ENCODE measurements around the gene PPP3CA. TPM values are rescaled to one million over a fixed set of nuclear protein-coding genes. Genes with fewer than 3 reads are reported as not detected.
"Not testable (repeated sequence)": the region's sequence is repeated elsewhere in the genome, so short reads cannot be mapped to it uniquely, and the experiment has no call there.

The PPP3CA gene
- total RNA-seq, 1 donor from 2014 or later: 78.8 TPM

- intact Hi-C loops (cut with micrococcal nuclease): no loop called here
- Mint-ChIP-seq H3K9me3 (peaks cover 2% of the 10 kb centered on the region), H3K4me3 (no peak overlapping the region), H3K27ac (no peak overlapping the region), H3K27me3 (no peaks in the 10 kb centered on the region), H3K4me1 (peaks cover 9% of the 10 kb centered on the region), H3K36me3 (ENCODE audit: low read depth) (no peaks in the 10 kb centered on the region)
- ATAC-seq (ENCODE audit: low read depth) (no peak), DNase-seq (no peak)
- POLR2A ChIA-PET: interaction anchor here (0.6 kb wide), 1 partner anchor 639 kb away, joined by 4 read pairs; no protein-coding TSS in a partner anchor
- CTCF ChIA-PET: no interaction called here
- TF ChIP-seq CTCF (IDR thresholded peaks at IDR 0.05): no peak
Observed at GRCh38 chr4:101009471-101009870, 337.9 kb downstream of the PPP3CA start.

GRCh38 chr4:101008503-101008902 lies 338.8 kb downstream of the PPP3CA start:
- no peaks in the 10 kb centered on the region for H3K27me3 Mint-ChIP-seq
- ATAC-seq (ENCODE audit: low read depth) (no peak), DNase-seq (no peak)
- POLR2A ChIA-PET: no interaction called here
- intact Hi-C loops (cut with micrococcal nuclease): no loop called here
- H3K36me3 Mint-ChIP-seq (ENCODE audit: low read depth): no peaks in the 10 kb centered on the region
- no peak for TF ChIP-seq CTCF (IDR thresholded peaks at IDR 0.05)
- CTCF ChIA-PET: no interaction called here
- peaks cover 7% of the 10 kb centered on the region for H3K4me1 Mint-ChIP-seq
- no peak overlapping the region for H3K4me3 Mint-ChIP-seq
- peaks cover 2% of the 10 kb centered on the region for H3K9me3 Mint-ChIP-seq
- H3K27ac Mint-ChIP-seq: no peak overlapping the region

- DNase-seq: no peak
- H3K9me3 Mint-ChIP-seq: peaks cover 4% of the 10 kb centered on the region
- no peaks in the 10 kb centered on the region for H3K36me3 Mint-ChIP-seq (ENCODE audit: low read depth)
- intact Hi-C loops (cut with micrococcal nuclease): no loop called here
- POLR2A ChIA-PET: interaction anchor here (0.5 kb wide), 1 partner anchor 10 kb away, joined by 4 read pairs; no protein-coding TSS in a partner anchor
- H3K4me1 Mint-ChIP-seq: peaks cover 6% of the 10 kb centered on the region
- TF ChIP-seq CTCF (IDR thresholded peaks at IDR 0.05): no peak
- no peak overlapping the region for H3K4me3 Mint-ChIP-seq
- no peak for ATAC-seq (ENCODE audit: low read depth)
- CTCF ChIA-PET: no interaction called here
- H3K27ac Mint-ChIP-seq: no peak overlapping the region
- H3K27me3 Mint-ChIP-seq: no peaks in the 10 kb centered on the region
Observed at GRCh38 chr4:101005659-101006058, 341.7 kb downstream of the PPP3CA start.

GRCh38 chr4:101000496-101000895 lies 346.8 kb downstream of the PPP3CA start:
- Mint-ChIP-seq H3K4me1 (no peaks in the 10 kb centered on the region), H3K27me3 (no peaks in the 10 kb centered on the region), H3K4me3 (no peak overlapping the region), H3K27ac (no peak overlapping the region), H3K9me3 (peaks cover 4% of the 10 kb centered on the region), H3K36me3 (ENCODE audit: low read depth) (no peaks in the 10 kb centered on the region)
- no peak for DNase-seq
- no peak for ATAC-seq (ENCODE audit: low read depth)
- TF ChIP-seq CTCF (IDR thresholded peaks at IDR 0.05): no peak
- intact Hi-C loops (cut with micrococcal nuclease): no loop called here
- CTCF ChIA-PET: no interaction called here
- POLR2A ChIA-PET: interaction anchor here (0.7 kb wide), 1 partner anchor 33 kb away, joined by 4 read pairs; no protein-coding TSS in a partner anchor

- H3K36me3 Mint-ChIP-seq (ENCODE audit: low read depth): no peaks in the 10 kb centered on the region
- CTCF ChIA-PET: no interaction called here
- intact Hi-C loops (cut with micrococcal nuclease): no loop called here
- no peak overlapping the region for H3K4me3 Mint-ChIP-seq
- no peak overlapping the region for H3K27ac Mint-ChIP-seq
- TF ChIP-seq CTCF (IDR thresholded peaks at IDR 0.05): no peak
- no peak for ATAC-seq (ENCODE audit: low read depth)
- H3K27me3 Mint-ChIP-seq: no peaks in the 10 kb centered on the region
- no peaks in the 10 kb centered on the region for H3K9me3 Mint-ChIP-seq
- DNase-seq: no peak
- no peaks in the 10 kb centered on the region for H3K4me1 Mint-ChIP-seq
- POLR2A ChIA-PET: no interaction called here
Observed at GRCh38 chr4:100995671-100996070, 351.7 kb downstream of the PPP3CA start.

GRCh38 chr4:100995002-100995401 lies 352.3 kb downstream of the PPP3CA start:
- H3K27ac Mint-ChIP-seq; H3K27me3 Mint-ChIP-seq; POLR2A ChIA-PET; H3K4me3 Mint-ChIP-seq; H3K9me3 Mint-ChIP-seq; H3K4me1 Mint-ChIP-seq; DNase-seq; intact Hi-C loops (cut with micrococcal nuclease); ATAC-seq (ENCODE audit: low read depth); CTCF ChIA-PET; H3K36me3 Mint-ChIP-seq (ENCODE audit: low read depth): not testable (repeated sequence)

- POLR2A ChIA-PET; intact Hi-C loops (cut with micrococcal nuclease); ATAC-seq (ENCODE audit: low read depth); H3K36me3 Mint-ChIP-seq (ENCODE audit: low read depth); CTCF ChIA-PET; H3K27me3 Mint-ChIP-seq; H3K4me1 Mint-ChIP-seq; H3K9me3 Mint-ChIP-seq; H3K27ac Mint-ChIP-seq; DNase-seq; H3K4me3 Mint-ChIP-seq: not testable (repeated sequence)
Observed at GRCh38 chr4:100991332-100992069, 355.8 kb downstream of the PPP3CA start.
